ENCODE results near the gene KRTAP10-8.
"Not testable (repeated sequence)": the region's sequence is repeated elsewhere in the genome, so short reads cannot be mapped to it uniquely, and the experiment has no call there.

KRTAP10-8 gene

DNA sequence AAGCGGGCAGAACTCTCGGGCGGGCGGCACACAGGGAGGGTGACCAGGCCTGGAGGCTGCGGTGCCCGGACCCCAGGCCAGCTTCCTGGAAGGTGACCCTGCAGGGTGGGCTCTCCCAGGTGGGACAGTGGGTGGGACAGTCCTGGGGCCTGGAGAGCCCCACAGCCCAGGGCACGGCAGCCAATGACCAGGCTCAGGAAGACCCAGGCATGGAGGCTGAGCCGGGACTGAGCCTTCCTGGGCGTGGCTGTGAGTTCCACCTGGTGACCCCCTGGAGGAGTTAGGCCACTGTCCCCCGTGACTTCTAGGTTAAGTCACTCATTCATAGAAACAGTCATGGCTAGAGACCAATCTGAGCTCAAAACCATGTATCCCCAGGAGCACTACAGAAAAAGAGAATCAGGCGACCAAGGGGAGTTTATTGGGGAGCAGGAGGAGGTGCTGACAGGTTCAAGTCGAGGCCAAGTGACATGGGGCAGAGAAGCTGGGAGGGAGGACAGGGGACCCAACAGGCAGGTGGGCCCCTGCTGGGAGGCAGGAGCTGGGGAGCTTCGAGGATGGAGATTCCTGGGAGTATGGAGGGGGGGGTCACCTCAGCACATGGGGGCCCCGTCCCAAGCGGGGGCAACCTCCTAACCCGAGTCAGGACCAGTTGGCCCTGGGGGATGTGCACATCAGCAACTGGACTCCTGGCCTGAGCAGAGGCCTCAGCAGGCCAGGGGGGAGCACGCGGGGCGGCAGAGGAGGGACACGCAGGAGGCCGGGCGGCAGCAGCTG lies 32.6 kb upstream of the KRTAP10-8 start:
- DNase-seq = no peak

DNA sequence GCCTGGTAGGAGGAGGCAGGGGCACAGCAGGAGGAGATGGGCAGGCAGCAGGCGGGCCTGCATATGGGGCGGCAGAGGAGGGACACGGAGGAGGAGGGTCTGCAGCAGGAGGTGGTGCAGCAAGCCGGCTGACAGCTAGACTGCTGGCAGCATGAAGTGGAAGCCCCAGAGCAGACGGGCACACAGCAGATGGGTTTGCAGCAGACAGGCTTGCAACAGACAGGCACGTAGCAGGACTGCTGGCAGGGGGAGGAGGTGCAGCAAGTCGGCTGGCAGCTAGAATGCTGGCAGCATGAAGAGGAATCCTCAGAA lies 32.1 kb upstream of the KRTAP10-8 start:
- no peak for DNase-seq

DNA sequence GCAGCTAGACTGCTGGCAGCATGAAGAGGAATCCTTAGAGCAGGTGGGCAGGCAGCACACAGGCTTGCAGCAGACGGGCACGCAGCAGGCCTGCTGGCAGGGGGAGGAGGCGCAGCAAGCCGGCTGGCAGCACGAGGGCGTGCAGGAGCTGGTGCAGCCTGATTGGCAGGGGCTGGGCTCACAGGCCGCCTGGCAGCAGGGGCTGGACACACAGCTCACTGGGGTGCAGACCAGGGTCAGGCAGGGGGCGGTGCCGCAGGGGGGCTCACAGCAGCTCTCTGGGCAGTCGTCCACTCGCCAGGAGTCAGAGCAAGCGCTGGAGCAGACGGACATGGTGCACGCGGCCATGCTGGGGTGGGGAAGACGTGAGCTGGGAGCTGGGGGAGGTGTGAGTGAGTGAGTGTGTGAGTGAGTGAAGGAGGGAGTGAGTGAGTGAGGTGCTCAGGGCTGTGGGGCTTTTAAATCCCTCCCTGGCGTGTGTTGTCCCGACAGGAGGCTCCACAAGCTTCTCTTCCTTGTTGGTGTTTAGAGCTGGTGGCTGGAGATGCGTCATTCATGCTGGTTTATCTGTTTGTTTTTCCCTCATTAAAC lies 31.6 kb upstream of the KRTAP10-8 start, which contains the start of gene KRTAP10-5:
KRTAP10-5 (minus strand) TSS at position 374 of the 591 bp plus-strand sequence; CDS start at position 348, 26 bp downstream.
- DNase-seq = not testable (repeated sequence)

DNA sequence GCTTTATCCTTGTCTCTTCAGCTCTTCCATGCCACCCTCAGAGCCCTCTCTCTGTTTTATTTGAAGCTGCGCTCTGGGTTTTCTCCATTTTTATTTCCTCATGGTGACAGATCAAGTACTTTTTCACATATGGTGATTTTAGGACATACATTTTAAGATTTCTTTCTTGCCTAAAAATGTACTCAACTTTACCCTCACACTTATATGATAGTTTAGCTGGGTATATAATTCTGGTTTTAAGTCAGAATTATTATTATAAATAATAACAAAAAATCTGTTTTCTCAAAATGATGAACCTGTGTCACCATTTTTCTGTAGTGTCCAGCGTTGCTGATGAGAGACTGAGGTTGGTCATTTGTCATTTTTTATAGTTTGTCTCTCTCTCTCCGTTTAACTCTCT lies 30.7 kb upstream of the KRTAP10-8 start:
- no peak for DNase-seq

DNA sequence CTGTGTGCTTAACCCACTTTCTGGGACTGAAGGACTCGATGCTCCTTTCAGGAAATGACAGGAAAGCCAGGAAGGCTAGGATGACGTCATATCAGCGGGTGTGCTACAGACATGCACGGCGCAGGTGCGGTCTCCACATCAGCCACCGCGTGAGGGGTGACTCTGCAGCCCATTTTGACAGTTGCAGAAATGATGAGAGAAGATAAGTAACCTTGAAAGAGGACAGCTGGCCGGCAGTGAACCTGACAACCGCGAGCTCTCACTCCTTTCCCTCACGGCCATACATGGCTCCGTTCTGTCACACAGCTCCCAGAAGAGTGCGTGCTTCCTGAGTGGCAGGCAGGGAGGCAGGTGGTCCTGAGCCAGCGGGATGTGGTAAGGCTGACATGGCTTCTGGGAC lies 29.8 kb upstream of the KRTAP10-8 start:
- no peak for DNase-seq

DNA sequence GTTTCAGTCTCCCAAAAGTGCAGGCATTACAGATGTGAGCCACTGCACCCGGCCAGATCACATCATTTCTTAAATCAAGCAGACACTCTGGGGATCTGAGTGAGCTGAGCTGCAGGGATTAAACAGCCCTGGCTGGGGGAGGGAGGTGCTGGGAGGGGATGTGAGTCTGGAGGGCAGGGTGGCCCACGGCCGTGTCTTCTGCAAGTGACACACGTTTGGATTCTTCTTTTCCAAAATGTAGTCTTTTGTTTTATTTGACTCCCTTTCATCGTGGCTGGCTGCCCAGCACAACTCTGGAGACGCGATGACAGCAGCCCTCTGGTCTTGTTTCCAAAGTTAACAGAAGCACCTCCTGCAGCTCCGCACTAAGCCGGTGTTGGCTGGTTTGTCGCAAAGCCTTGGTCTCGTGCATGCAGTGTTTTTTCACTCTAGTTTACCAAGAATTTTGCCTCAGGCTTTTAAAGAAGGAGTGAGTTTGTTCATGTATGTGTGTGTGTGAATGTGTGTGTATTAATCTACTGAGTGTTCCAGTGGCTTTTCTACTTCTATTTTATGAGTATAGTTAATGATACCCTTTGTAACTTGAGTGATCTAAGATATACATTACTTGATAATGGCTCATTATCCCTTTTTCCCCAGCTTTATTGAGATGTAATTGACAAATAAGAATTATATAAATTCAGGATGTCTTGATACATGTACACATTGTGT lies 28.6 kb upstream of the KRTAP10-8 start:
- no peak for DNase-seq

DNA sequence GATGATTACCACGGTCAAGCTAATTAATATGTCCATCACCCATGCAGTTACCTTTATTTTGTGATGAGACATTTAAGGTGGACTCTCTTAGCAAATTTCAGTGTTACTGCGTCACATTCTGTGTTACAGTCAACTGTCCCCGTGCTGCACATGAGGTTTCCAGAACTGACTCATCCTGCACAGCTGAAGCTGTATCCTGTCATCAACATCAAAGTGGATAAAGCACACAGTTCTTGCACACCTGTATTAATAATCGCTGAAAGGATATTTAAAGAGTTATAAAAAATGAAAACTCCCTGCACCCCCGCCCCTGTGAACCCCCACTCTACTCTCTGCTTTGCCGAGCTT lies 28.1 kb upstream of the KRTAP10-8 start:
- DNase-seq = peak; percentile 30

DNA sequence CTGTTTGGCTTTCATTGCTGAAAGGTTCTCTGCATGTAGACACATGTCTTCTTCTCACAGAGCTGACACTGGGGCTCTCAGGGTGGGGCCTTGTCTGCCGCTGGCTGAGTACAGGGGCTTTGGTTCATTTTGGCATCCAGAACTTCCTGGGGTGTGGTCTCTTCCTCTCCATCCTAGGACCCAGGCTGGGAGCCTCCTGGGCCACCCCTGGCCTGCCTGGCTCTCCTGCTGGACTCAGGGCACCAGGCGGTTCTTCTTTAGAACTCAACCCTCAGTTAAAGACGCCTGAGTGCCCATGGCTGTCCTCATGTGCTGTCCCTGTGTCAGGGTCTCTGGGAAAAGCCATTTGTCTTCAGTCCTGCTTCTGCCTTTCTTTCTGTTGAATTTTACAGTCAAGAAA lies 26.0 kb upstream of the KRTAP10-8 start:
- DNase-seq = no peak

DNA sequence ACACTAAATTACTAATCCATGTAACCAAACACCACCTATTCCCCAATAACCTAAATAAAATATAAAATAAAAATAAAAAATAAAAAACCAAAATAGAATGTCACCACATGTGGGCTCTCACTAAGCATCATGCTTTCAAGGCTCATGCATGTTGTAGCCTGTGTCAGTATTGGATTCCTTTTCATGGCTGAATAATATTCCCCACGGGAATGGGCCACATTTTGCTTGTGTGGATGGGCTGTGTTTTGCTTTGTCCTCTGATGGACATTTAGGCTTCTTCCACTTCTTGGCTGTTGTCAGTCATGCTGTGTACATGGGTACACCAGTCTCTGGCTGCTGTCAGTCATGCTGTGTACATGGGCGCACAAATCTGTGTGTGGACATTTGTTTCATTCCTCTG lies 22.8 kb upstream of the KRTAP10-8 start:
- DNase-seq = no peak

DNA sequence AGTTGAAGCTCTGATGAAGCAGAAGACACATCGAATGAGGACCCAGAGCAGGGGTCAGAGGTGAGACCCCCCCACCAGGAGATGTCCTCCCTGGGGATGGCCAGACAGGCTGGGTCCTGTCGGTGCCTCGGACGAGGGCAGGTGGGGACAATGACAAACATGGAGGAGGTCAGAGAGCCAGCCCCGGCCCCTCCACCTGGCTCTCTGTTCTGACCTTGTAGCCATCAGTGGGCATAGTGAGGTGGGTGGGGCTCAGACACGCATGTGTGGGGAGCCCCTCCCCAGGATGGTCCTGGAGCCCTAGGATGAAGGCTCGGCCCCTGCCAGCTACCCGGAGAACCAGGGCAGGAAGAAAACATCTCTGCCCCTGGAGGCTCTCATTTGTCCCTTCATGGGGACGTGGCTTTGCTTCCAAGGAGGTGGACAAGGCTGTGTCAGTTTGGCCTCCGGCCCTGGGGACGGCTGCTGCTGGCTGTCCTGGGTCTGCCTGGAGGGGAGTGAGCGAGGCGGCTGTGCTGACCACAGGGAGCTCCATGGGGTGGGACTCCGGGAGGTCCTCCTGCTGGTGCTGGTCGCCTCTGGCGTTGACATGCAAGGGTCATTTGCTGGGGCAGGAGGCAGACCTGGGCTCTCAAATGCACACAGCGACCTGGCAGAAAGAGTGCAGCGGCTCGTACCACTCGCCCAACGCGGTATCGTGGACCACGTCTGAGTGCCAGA lies 22.1 kb upstream of the KRTAP10-8 start:
- no peak for DNase-seq

DNA sequence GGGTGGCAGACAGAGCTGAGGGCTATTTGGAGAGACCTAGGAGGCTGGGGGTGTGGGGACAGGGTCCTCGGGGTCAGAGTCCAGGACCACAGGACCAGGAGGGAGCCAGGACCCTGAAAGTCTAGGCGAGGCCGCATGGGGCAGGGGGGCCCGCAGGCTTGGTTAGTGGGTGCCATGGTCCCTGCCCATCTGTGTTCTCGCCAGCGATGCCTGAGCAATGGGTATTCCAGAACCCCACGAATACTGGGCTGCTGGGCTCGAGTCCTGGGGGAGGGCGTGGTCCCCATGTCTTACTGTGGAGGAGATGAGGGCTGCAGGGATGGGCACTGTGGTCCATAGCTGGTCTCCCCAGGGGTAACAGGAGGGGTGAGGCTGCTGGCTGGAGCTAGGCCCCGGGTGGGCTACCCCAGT lies 21.6 kb upstream of the KRTAP10-8 start:
- DNase-seq = no peak

DNA sequence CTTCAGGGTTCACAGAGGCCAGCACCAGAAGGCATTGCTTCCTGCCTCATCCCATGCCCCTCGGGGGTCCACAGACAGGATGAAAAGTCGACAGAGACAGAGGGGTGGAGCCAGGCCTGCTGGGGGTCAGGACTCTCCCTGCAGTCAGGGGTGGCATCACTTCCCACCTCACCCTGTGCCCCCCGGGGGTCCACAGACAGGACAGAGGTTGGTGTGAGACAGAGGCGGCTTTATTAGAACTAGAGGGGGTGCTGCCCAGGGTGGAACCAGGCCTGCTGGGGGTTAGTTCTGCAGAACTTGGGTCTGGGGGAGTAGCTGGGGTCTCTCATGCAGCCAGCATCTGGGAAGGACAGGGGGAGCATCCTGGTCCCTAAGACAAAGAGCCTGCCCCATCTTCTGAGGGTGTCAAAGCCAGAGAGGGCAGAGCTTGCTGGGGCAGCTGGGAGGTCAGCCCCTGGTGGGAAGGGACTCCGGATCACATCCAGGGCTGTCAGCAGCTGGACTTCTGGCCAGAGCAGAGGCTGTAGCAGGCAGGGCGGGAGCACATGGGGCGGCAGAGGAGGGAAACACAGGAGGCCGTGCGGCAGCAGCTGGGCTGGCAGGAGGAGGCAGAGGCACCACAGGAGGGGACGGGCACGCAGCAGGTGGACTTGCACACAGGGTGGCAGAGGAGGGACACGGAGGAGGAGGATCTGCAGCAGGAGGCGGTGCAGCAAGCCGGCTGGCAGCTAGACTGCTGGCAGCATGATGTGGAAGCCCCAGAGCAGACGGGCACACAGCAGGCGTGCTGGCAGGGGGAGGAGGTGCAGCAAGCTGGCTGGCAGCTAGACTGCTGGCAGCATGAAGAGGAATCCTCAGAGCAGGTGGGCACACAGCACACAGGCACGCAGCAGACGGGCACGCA lies 20.7 kb upstream of the KRTAP10-8 start:
- not testable (repeated sequence) for DNase-seq

DNA sequence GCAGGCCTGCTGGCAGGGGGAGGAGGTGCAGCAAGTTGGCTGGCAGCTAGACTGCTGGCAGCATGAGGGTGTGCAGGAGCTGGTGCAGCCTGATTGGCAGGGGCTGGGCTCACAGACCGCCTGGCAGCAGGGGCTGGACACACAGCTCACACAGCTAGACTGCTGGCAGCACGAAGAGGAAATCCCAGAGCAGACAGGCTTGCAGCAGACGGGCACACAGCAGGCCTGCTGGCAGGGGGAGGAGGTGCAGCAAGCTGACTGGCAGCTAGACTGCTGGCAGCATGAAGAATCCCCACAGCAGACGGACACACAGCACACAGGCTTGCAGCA lies 20.1 kb upstream of the KRTAP10-8 start:
- DNase-seq = not testable (repeated sequence)

DNA sequence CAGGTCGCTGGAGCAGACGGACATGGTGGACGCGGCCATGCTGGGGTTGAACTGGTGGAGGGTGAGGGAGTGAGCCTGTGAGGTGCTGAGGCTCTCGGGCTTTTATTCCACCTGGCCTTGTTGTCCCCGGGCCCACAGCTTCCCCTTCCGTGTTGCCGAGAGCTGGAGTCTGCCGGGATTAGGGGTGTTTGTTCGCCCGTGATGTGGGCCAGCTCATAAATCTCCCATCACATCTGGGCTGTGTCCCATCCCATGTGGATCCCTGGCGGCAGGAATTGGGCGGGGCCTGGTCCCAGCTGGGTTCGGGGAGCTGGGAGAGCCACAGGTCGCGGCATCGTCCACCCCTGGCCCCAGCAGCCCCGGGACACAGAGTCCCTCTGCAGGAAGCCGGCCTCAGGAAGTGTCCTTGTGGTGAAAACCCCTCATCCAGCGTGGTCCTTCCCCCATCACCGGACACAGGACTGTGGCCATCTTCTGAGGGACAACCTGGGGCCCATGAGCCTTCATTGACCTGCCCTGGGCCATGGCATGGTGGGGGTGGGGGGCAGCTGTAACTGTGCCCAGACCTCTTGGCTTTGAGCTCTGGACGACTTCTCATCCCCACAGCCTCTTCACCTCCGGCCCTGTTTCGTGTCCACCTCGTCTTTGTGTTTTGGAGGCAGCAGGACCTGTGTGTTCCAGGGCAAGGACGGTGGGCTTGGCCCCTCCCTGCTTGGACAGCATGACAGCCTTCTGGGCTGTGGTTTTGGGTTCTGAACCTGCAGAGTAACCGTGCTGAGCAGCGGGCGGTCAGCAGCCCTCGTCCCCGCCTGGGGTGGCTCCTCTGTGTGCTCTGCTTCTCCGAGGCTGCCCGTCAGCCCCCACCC lies 19.2 kb upstream of the KRTAP10-8 start, which contains the start of gene KRTAP10-6:
KRTAP10-6 (minus strand) TSS at position 60 of the 866 bp plus-strand sequence; CDS start at position 39, 21 bp downstream.
- no peak for DNase-seq

DNA sequence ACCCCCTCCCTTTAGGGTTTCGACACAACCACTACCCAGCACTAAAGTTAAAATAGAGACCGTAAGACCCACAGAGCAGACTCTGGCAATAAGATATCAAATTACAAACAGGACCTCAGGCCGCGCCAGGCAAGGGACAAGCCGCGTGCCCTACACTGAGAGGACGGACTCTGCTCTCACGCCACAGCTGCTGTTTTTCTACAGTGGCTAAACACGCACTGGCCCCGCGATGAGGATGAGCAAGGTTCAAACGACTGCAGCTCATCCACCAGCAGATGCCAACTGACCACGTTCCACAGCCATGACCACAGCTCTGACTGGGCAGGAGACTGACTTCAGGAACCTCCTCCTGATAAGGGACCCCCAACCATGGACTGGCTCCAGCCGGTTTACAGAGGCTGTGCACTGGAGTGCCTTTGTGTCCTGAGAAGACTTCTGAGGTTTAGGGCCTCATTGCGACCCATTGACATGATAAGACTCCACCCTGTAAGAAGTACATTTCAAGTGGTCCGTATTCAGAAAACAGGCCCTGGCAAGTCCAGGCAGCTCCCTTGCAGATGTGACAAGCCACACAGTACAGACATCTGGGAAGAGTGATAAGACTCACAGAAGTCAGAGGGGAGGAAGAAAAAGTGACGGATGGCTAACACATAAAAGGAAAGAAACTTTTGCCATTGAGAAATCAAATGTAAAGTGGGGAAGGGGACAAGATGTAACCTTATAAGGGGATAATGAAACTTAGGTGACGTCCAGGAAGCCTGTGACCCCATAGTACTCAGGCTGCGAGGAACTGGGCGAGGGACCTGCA lies 18.1 kb upstream of the KRTAP10-8 start:
- no peak for DNase-seq

DNA sequence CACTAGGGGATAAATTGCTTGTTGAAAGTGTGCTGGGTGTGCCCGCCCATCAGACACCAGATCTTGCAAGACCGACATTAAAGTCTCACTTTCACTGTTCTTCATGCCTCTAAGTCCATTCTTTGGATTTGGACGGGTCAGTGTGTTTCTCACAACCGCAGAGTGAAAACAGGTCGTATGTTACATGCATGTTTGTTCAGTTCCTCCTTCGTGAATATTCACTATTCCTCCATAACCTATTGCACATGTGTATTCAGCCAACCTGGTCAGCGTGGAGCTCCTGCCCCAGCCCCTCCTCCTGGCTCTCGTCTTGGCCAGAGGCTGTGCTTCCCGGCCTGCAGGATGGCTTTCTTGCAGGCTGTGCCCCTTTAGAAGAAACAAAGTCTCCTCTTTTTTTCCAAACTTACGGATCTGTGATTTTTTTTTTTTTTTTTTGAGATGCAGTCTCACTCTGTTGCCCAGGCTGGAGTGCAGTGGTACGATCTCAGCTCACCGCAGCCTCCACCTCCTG lies 17.4 kb upstream of the KRTAP10-8 start:
- DNase-seq = no peak

DNA sequence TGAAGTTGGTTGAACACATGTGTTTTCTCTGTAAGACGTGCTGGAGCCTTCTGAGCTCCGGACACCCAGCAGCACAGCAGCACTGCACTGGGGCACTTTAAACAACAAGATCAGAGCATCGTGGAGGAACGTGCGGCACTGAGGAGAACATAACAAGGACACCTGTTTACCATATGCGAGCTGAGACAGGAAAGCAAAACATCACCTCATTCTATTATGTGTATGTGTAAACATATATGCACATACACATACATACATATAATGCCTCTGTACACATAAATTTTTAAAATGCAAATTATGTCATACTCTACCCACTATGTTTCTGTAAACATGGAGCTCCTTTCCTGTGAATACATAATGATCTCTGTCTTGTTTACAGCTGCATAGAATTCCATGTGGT lies 16.4 kb upstream of the KRTAP10-8 start:
- DNase-seq = no peak

DNA sequence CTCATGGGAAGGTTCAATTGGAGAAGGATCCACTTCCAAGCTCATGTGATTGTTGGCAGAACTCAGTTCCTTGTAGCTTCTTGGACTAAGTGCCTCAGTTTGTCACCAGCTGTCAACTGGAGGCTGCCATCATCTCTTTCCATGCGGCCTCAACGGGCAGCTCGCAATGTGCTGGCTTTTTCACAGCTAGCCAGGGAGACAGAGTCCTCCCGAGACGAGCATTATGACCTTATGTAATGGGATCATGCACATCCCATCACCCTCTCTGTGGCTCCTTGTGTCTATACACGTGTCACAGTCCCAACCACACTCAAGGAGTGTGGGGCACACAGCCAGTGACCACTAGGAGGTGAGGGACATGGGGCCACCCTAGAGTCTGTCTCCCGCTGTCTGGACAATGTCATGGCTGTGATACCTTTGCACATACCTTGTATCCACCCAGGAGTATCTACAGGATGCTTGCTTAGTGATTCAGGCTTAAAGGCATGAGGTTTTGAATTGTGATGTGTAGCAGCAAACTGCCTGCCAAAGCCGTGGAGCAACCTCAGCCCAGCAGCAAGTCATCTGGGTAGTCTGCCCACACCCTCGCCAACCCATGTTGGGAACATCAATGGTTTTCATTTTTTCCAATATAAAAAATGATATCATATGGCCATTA lies 15.7 kb upstream of the KRTAP10-8 start:
- no peak for DNase-seq

DNA sequence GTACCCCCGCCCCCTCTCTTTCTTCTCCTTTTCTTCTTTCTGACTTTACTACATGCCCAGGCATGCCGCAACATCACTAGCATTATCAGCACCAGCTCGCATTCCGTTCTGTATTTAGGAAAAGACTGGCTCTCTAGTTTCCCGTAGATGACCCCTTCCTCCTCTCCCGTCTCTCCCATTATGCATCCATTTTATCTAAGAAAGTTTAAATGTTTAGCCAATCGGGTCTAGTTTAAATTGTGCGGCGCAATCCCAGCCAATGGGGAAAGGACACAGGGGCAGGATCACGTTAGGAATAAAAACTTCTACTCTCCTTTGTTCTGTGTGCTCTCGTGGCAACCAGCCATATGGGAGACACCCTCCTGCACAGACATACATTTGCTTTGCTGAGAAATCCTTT lies 13.8 kb upstream of the KRTAP10-8 start:
- no peak for DNase-seq
